Measurements from ENCODE around the gene IGSF9B.
"Not testable (repeated sequence)": the region's sequence is repeated elsewhere in the genome, so short reads cannot be mapped to it uniquely, and the experiment has no call there.

Gene IGSF9B

DNA sequence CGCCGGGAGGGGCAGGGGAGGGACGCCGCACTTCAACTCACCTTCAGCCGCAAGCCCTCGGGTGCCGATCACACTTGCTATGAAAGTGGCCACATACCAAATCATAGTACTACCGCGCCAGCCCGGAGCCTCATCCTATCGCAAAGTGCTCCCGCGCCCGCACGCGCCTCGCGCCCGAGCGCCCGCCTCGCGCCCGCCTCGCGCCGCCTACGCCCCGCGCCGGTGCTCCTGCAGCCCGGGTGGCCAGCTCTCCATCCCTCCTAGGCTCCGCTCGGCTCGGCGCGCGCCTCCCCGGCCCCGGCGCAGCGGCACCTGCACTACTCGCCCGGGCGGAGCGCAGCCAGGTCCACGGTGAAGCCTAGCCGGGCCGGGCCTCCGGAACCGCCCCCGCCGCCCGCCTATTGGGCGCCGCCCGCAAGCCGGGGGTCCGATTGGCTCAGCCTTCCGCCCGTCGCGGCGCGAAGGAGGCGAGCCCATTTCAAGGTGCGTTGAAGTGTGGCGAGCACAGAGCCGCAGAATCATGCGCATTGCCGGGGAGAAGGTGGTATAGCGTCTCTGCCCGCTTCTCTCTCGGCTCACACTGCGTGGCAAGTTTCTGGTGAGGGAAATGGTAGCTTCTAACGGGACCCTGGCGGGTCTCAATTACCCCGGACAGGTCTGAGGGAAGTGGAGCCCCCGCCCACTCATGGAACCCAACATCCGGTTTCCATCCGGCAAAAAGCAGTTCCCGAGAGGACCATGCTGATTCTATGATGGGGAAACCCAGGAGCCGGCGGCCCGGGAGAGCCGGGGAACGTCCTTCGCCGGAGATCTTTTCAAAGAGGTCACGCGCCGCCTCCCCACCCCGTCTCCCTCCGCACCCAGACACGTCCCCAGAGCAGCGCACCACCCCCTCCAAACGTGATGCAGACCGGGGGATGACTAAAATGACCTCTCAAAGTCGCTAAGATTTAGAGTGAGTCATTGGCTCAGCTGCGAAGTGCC is at the start of gene IGSF9B:
Gene IGSF9B (minus strand): TSS at position 319 of the 984 bp plus-strand sequence. CDS start 214 bp downstream, at position 105.
- no peak for DNase-seq

DNA sequence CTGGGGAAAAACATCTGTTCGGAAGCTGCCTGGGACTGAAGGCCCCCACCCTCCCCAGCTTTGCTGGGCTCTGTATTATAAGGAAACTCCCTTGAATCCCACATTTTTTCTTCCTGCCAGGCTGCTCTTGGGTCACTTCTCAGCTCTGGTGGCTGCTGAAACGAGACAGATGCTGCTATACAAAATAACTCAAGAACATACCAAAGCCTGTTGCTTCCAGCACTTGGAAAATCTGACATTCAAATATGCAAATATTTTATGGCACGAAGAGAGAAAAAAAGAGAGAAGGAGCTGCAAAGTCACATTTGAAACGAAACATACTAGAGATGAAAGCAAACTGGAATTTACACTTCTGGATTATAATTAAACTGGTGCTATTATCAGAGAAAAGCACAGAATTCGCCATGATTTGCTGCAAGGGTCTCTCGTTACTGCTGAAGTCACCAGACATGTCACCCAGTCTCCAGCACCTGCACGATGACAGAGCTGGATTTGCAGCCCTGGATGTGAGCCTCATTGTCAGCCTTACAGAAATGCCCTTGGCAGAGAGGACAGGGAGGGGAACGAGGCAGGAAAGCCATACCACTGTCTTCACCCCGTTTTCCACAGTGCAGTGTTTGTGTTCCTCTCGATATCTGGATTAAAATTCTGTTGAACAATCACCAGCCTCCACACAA is 47.9 kb upstream of the IGSF9B start:
- no peak for DNase-seq

DNA sequence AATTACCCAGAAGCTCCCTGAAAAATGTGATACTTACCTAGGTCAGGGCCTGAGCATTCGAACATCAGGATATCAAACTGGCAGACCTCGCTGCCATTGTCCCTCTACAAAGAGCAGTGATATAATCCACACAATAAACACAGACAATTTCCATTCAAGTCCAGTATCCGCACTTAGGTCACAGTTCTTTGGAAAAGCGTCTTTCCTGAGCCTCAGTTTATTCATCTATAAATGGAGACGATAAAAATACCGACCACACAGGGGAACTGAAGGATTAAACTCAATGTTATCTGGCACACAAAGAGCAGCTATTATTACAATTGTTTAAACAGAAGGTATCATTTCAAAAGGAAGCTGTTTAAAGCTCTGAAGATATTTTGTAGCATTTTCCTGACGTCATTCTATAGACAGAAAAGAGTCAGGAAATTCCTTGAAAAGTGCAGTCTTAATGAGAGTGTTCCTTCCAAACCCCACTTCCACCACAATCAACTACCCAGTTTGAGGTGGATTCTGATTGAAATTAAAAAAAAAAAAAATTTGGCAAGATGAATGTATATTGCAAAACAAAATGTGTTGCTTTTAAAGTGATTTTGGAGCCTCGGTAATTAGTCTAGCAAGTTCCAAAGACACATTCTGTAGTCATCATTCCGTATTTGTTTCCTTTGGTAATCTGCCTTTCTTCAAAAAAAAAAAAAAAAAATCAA is 47.2 kb upstream of the IGSF9B start:
- no peak for DNase-seq

DNA sequence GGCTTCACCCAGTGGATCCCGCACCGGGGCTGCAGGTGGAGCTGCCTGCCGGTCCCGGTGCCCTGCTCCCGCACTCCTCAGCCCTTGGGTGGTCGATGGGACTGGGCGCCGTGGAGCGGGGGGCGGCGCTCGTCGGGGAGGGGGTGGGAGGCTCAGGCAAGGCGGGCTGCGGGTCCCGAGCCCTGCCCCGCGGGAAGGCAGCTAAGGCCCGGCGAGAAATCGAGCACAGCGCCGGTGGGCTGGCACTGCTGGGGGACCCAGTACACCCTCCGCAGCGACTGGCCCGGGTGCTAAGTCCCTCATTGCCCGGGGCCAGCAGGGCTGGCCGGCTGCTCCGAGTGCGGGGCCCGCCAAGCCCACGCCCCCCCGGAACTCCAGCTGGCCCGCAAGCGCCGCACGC is 46.1 kb upstream of the IGSF9B start:
- DNase-seq = not testable (repeated sequence)

- not testable (repeated sequence) for DNase-seq
Observed at GRCh38 chr11:134002338-134002737, 45.6 kb upstream of the IGSF9B start.

GRCh38 chr11:134001596-134001995 is 44.8 kb upstream of the IGSF9B start:
- no peak for DNase-seq

- DNase-seq = no peak
Observed at GRCh38 chr11:134001088-134001487, 44.3 kb upstream of the IGSF9B start.

DNA sequence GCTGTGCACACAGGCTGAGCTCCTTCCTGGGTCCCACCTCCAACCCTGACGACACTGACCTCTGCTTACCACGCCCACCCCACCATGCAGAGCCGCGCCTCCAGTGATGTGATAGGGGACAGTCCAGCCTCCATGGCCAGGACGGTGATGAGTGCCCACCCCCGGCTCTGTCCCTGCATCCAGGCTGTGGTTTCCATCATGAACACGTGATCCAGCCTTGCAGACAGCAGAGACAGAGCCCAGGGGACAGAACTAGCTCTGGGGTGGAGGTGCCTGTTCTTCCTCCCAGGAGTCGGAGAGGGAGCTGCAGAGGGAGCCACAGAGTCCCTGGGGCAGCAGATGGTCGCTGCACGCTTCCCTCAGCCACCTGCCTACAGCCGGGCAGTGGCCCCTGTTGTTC is 42.6 kb upstream of the IGSF9B start:
- no peak for DNase-seq

DNA sequence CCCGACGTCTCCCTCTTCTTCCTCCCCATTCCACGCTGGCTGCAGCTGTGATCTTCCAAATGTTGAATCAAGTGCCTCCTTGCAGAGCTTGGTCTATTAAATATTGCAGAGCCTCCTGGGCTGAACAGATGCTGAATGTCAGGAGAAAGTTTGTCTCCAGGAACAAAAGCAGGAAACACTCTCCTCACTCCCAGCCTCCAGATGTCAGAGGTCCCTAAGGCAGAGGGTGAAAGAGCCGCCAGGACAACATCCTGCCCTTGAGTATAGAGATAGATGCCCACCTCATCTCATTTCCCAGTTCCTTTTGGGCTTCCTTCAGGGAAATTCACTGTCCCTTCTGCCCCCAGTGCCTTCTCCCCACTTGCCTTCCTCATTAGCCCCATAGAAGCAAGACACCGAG is 40.8 kb upstream of the IGSF9B start:
- no peak for DNase-seq

DNA sequence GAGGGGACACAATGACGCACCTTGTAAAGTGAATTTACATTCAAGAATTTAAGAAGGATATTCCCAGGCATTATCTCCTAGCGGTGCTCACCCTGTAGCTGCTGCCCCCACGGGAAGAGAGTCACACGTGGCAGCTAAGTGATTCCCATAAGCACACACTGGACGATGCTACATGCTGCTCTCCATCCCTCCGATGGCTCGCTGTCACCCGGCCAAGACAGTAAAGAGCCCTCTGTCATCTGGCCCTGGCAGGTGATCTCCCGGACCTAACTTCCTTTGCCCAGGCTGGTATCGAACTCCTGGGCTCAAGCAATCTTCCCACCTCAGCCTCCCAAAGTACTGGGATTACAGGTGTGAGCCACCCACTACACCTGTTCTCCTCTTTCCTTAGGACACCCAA is 39.9 kb upstream of the IGSF9B start:
- no peak for DNase-seq

DNA sequence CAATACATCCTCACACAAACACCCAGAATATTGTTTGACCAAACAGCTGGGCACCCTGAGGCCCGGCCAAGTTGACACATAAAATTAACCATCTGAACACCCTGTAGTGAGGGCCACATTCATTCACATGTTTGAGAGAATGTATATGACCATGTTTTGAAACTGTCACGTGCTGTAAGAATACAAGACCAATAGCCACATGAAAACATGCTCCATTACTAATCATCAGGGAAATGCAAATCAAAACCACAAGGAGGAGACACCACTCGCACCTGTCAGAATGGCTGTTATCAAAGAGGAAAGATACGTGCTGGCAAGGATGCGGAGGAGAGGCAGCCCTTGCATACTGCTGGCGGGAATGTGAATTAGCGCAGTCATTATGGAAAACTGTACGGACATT is 38.3 kb upstream of the IGSF9B start:
- DNase-seq = no peak

GRCh38 chr11:133993921-133994320 is 37.2 kb upstream of the IGSF9B start:
- no peak for DNase-seq

- DNase-seq = no peak
Observed at GRCh38 chr11:133993107-133993506, 36.3 kb upstream of the IGSF9B start.

- no peak for DNase-seq
Observed at GRCh38 chr11:133992121-133992520, 35.4 kb upstream of the IGSF9B start.

DNA sequence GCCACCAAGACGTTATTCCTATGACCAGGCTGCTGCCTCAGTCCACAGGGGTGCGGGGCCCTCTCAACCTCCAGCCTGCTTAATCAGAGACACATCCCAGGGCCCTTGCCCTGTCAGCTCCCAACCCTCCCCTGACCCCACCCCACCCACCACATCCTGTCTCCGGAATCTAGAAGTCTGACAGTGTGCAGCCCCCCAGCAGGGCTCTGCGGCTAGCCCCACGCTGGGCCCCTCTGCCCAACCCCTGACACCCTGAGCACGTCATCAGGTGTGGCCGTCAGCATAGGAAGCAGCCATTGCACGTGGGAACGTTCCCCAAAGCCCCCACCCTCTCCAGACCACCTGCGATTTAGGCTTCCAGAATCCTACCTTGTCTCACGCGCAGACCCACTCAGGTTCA is 34.3 kb upstream of the IGSF9B start:
- no peak for DNase-seq

- no peak for DNase-seq
Observed at GRCh38 chr11:133990501-133990900, 33.7 kb upstream of the IGSF9B start.

GRCh38 chr11:133988686-133989410 is 32.1 kb upstream of the IGSF9B start:
- no peak for DNase-seq

- DNase-seq = no peak
Observed at GRCh38 chr11:133987171-133987570, 30.4 kb upstream of the IGSF9B start.

- DNase-seq = no peak
Observed at GRCh38 chr11:133985981-133986944, 29.5 kb upstream of the IGSF9B start.

GRCh38 chr11:133984828-133985227 is 28.1 kb upstream of the IGSF9B start:
- no peak for DNase-seq

DNA sequence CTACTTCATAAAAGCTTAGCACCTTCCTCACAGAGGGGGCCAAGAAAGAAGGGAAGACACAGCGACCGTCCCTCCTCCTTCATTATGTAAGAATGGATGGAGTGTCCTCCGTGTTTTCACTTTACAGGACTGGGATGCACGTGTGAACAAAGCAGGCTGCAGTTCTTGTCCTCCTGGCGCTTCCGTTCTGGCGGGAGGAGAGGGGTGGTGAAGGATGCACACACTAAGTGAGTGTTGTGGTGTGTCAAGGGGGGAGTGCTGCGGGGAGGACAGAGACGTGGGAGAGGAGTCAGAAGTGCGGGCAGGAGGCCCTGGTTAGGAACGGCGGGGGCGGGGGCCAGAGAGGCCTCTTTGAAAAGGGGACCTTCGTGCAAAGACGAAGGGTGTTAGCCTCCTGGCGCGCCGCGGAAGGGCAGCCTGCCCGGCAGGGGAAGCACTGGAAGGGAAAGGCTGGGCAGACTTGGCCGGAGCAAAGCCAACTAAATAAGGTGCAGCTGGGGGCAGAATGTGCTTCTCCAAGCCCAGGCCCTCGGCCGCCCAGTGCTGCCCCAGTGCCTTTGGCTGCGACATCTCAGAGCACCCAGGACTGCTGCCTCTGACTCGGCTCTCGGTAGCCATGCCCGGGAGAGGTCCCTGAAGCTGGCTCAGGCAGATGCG is 27.0 kb upstream of the IGSF9B start:
- no peak for DNase-seq
